Upper lobe of left lung (tissue), 6 donors: ENCODE results near the gene CPT1A. TPM values are rescaled to one million over a fixed set of nuclear protein-coding genes. Genes with fewer than 3 reads are reported as not detected.

Experiments used
- ATAC-seq, 2 donors: fragments of 200-7000 bp; cut with Tn5 transposase; one replicate each; pipeline ENCODE4 v1.9.1; 2022; ENCODE audit warnings: mild to moderate bottlenecking in 2 of 2, moderate library complexity in 2 of 2; ENCODE audit not compliant: low FRiP score in 2 of 2
- DNase-seq, 2 donors: peaks; one replicate each; pipeline ENCODE4 v3.0.0-alpha.2; 2019 to 2020
- H3K27ac ChIP-seq, 4 donors: fragments of 200-600 bp; sonication (generic); one replicate each; pipeline ENCODE4 v1.5.1; 2016 to 2019
- H3K27me3 ChIP-seq, 4 donors: fragments of 200-600 bp; sonication (generic); one replicate each; pipeline ENCODE4 v1.5.1; 2017 to 2019
- H3K36me3 ChIP-seq, 4 donors: fragments of 200-600 bp; sonication (generic); one replicate each; pipeline ENCODE4 v1.5.1; 2016 to 2019
- H3K4me1 ChIP-seq, 4 donors: fragments of 200-600 bp; sonication (generic); one replicate each; pipeline ENCODE4 v1.5.1; 2018 to 2019
- H3K4me3 ChIP-seq, 4 donors: fragments of 200-600 bp; sonication (generic); one replicate each; pipeline ENCODE4 v1.5.1; 2017 to 2019; ENCODE audit warnings: mild to moderate bottlenecking in 2 of 4, moderate library complexity in 1 of 4
- H3K9me3 ChIP-seq, 4 donors: fragments of 200-600 bp; sonication (generic); one replicate each; pipeline ENCODE4 v1.5.1; 2018 to 2019
- CTCF ChIP-seq, 6 experiments: fragments of 450-650 bp in 4 of 6; fragments of 200-600 bp in 2 of 6; sonication (generic) in 2 of 6; IDR thresholded peaks; one replicate each; pipeline ENCODE4 v1.5.1; 2016 to 2019; ENCODE audit warnings: antibody characterized with exemption in 6 of 6
- EP300 ChIP-seq, 4 donors: sonication (generic); formaldehyde crosslinking; IDR thresholded peaks; one replicate each; pipeline ENCODE4 v1.5.1; 2017; ENCODE audit warnings: antibody characterized with exemption in 4 of 4, control low read depth in 2 of 4
- POLR2A ChIP-seq, 4 donors: fragments of 450-650 bp; IDR thresholded peaks; one replicate each; pipeline ENCODE4 v1.5.1; 2016 to 2017; ENCODE audit warnings: antibody characterized with exemption in 4 of 4, mild to moderate bottlenecking in 2 of 4
- POLR2AphosphoS5 ChIP-seq, 2 donors: sonication (generic); formaldehyde crosslinking; IDR thresholded peaks; one replicate each; pipeline ENCODE4 v1.5.1; 2017; ENCODE audit warnings: antibody characterized with exemption in 2 of 2
- WGBS, 2 donors: methylation state at CpG; one replicate each; pipeline ENCODE4 v1.1.5; 2017 to 2018; 5-methylcytosine and 5-hydroxymethylcytosine counted together
- total RNA-seq, 6 donors: library from RNA; depleted of rRNA in 4 of 6; stranded (reverse); fragments of >200 nt in 4 of 6; gene quantifications; one replicate each; pipeline versions ENCODE4 v1.1.0 to v1.2.1, GENCODE V29; 2016 to 2021
- donor health status: DM: no; HTN: no; CAD: no; lungs with moderate emphysema.
- donor health status: DM: no; HTN: yes; CAD: no; lungs with severe emphysema.

CPT1A gene
- total RNA-seq, 6 donors from 2014 or later: 38.2 to 91.8 (median 63.3) TPM

- H3K9me3 ChIP-seq: no peaks in the 10 kb centered on the region
- H3K4me1 ChIP-seq: no peaks in the 10 kb centered on the region
- no peak overlapping the region for H3K27ac ChIP-seq
- 60% methylated on average over 4 of the region's 4 CpGs; no CpG with 5 or more reads in 1 of the 2 donors for WGBS, 2 donors
- peaks cover 23 to 100% (median 79%) of the 10 kb centered on the region in 4 donors for H3K36me3 ChIP-seq
- TF ChIP-seq POLR2AphosphoS5 (IDR thresholded peaks at IDR 0.05) (no peak), CTCF (IDR thresholded peaks at IDR 0.05) (no peak), POLR2A (IDR thresholded peaks at IDR 0.05) (no peak), EP300 (IDR thresholded peaks at IDR 0.05) (no peak)
- H3K27me3 ChIP-seq: no peaks in the 10 kb centered on the region
- H3K4me3 ChIP-seq: no peak overlapping the region
- peak; percentile 60 to 68 for DNase-seq
- peak; percentile 41 to 73 for ATAC-seq
Observed at GRCh38 chr11:68780829-68781228, 60.9 kb downstream of the CPT1A start.

GRCh38 chr11:68778205-68778604, 63.5 kb downstream of the CPT1A start:
- DNase-seq: no peak
- 76 to 78% methylated on average over 7 of the region's 7 CpGs for WGBS, 2 donors
- H3K4me1 ChIP-seq: no peaks in the 10 kb centered on the region
- H3K9me3 ChIP-seq: no peaks in the 10 kb centered on the region
- H3K4me3 ChIP-seq: no peak overlapping the region
- TF ChIP-seq CTCF (IDR thresholded peaks at IDR 0.05) (no peak), EP300 (IDR thresholded peaks at IDR 0.05) (no peak), POLR2A (IDR thresholded peaks at IDR 0.05) (no peak), POLR2AphosphoS5 (IDR thresholded peaks at IDR 0.05) (no peak)
- H3K27ac ChIP-seq: no peak overlapping the region
- no peaks in the 10 kb centered on the region for H3K27me3 ChIP-seq
- no peak for ATAC-seq
- H3K36me3 ChIP-seq: peaks cover 31 to 100% (median 86%) of the 10 kb centered on the region in 4 donors

DNA sequence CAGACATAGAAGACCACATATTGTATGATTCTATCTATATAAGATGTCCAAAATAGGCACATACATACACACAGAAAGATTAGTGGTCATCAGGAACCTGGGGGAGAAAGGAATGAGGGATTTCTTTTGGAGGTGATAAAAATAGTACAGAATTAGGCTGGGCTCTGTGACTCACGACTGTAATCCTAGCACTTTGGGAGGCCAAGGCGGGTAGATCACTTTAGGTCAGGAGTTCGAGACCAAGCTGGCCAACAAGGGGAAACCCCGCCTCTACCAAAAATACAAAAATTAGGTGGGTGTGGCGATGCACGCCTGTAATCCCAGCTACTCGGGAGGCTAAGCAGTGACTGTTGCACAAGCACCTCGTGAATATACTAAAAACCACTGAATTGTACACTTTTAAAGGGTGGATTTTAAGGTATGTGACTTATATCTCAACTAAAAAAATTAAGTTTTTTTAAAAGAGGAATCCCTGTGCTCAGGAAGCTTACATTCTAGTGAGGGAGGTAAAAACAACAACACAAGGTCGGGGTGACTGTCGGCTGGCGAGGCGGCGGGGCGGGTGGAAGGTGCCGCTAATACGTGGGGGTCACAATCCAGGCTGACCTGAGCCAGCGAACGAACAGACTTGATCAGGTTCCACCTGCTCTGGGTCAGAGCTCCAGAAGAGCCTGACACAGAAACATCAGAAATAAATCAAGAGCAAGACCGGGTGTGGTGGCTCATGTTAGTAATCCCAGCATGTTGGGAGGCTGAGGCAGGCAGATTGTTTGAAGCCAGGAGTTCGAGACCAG, 65.1 kb downstream of the CPT1A start:
- TF ChIP-seq POLR2AphosphoS5 (IDR thresholded peaks at IDR 0.05) (no peak), EP300 (IDR thresholded peaks at IDR 0.05) (no peak), POLR2A (IDR thresholded peaks at IDR 0.05) (no peak), CTCF (IDR thresholded peaks at IDR 0.05) (no peak)
- Histone ChIP-seq H3K4me1 (no peaks in the 10 kb centered on the region), H3K36me3 (peaks cover 37 to 100% (median 87%) of the 10 kb centered on the region in 4 donors), H3K4me3 (no peak overlapping the region), H3K27ac (no peak overlapping the region), H3K9me3 (no peaks in the 10 kb centered on the region), H3K27me3 (no peaks in the 10 kb centered on the region)
- DNase-seq: peak in 1 of 2 donors; percentile 70
- WGBS, 2 donors: 89 to 91% methylated on average over 20 of the region's 20 CpGs
- ATAC-seq: no peak

DNA sequence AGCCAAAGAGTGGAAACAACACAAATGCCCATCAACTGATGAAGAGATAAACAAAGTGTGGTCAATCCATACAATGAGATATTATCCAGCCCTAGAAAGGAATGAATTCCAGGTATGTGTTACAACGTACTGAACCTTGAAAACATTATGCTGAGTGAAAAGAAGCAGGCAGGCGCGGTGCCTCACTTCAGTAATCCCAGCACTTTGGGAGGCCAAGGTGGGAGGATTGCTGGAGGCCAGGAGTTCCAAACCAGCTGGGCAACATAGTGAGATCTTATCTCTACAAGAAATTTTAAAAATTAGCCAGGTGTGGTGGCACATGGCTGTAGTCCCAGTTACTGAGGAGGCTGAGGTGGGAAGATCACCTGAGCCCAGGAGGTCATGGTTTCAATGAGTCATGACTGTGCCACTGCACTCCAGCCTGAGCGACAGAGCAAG, 65.7 kb downstream of the CPT1A start:
- no peaks in the 10 kb centered on the region for H3K9me3 ChIP-seq
- H3K27ac ChIP-seq: no peak overlapping the region
- TF ChIP-seq POLR2AphosphoS5 (IDR thresholded peaks at IDR 0.05) (no peak), EP300 (IDR thresholded peaks at IDR 0.05) (no peak), CTCF (IDR thresholded peaks at IDR 0.05) (no peak), POLR2A (IDR thresholded peaks at IDR 0.05) (no peak)
- no peak for DNase-seq
- no peaks in the 10 kb centered on the region for H3K4me1 ChIP-seq
- H3K27me3 ChIP-seq: no peaks in the 10 kb centered on the region
- H3K4me3 ChIP-seq: no peak overlapping the region
- no peak for ATAC-seq
- H3K36me3 ChIP-seq: peaks cover 33 to 100% (median 86%) of the 10 kb centered on the region in 4 donors
- WGBS, 2 donors: 93 to 94% methylated on average over 4 of the region's 4 CpGs
